Cardiac septum (tissue), 1 donor: ENCODE results near the gene FBXO46. TPM values are rescaled to one million over a fixed set of nuclear protein-coding genes. Genes with fewer than 3 reads are reported as not detected.
"Not testable (repeated sequence)": the region's sequence is repeated elsewhere in the genome, so short reads cannot be mapped to it uniquely, and the experiment has no call there.

Source experiments
- DNase-seq: peaks from one replicate; pipeline ENCODE4 v3.0.0-alpha.2; 2020; ENCODE audit warnings: low spot score
- intact Hi-C: fragments of 100-400 bp; cut with DNase I; formaldehyde crosslinking; loops from one replicate; pipeline ENCODE4 v1.14.0; 2022
- total RNA-seq: library from RNA; stranded (reverse); fragmentation: NEBNext Ultra II Directional; extraction: Animal tissue kit (Norgen Biotek cat#: 25700); gene quantifications from one replicate; pipeline ENCODE4 v1.2.1, GENCODE V29; 2021
- donor health status: DM: no; HTN: no; CAD: no.

Gene FBXO46
- total RNA-seq, 1 donor from 2014 or later: 8.2 TPM

- intact Hi-C loops: no loop called here
- DNase-seq: no peak
These were observed 25.6 kb downstream of the FBXO46 start for GRCh38 chr19:45705115-45705514.

GRCh38 chr19:45701676-45702075 is 29.0 kb downstream of the FBXO46 start:
- intact Hi-C loops: no loop called here
- DNase-seq: no peak

GRCh38 chr19:45693106-45693788 is 37.4 kb downstream of the FBXO46 start:
- DNase-seq: peak; percentile 87
- intact Hi-C loops: loop anchor here (2.0 to 5.0 kb wide), 3 partner anchors 24 to 76 kb away; partner anchors contain the start of genes FBXO46, MEIOSIN and SIX5

- intact Hi-C loops: loop anchor here (2.0 to 5.0 kb wide), 3 partner anchors 24 to 76 kb away; partner anchors contain the start of genes FBXO46, MEIOSIN and SIX5
These were observed 38.2 kb downstream of the FBXO46 start, which contains the start of gene QPCTL for GRCh38 chr19:45692187-45693105. Gene QPCTL (plus strand): TSS chr19:45692666. CDS start chr19:45692704, 38 bp downstream.

GRCh38 chr19:45691516-45692186 is 39.0 kb downstream of the FBXO46 start, which contains the start of gene SNRPD2:
Gene SNRPD2 (minus strand): TSS chr19:45691953. CDS start chr19:45691888, 65 bp downstream.
- intact Hi-C loops: loop anchor here (2.0 to 5.0 kb wide), 3 partner anchors 25 to 77 kb away; partner anchors contain the start of genes FBXO46, MEIOSIN and SIX5
- DNase-seq: peak; percentile 97

More at GRCh38 chr19:45692187-45693105, 38.2 kb downstream of the FBXO46 start, which contains the start of gene QPCTL:
- peak; percentile 97 for DNase-seq

- intact Hi-C loops: no loop called here
- DNase-seq: no peak
These were observed 43.1 kb downstream of the FBXO46 start for GRCh38 chr19:45687599-45687998.

DNA sequence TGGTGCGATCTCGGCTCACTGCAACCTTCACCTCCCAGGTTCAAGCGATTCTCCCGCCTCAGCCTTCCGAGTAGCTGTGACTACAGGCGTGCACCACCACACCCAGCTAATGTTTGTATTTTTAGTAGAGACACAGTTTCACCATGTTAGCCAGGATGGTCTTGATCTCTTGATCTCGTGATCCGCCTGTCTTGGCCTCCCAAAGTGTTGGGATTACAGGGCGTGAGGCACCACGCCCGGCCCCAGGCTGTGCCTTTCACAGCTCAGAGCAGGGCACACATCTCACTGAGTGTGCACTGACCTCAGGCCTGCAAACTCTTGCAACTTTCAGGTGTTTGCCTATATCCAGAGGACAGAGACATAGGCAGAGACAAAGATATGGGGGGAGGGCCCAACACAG is 45.7 kb downstream of the FBXO46 start:
- intact Hi-C loops, DNase-seq: not testable (repeated sequence)

DNA sequence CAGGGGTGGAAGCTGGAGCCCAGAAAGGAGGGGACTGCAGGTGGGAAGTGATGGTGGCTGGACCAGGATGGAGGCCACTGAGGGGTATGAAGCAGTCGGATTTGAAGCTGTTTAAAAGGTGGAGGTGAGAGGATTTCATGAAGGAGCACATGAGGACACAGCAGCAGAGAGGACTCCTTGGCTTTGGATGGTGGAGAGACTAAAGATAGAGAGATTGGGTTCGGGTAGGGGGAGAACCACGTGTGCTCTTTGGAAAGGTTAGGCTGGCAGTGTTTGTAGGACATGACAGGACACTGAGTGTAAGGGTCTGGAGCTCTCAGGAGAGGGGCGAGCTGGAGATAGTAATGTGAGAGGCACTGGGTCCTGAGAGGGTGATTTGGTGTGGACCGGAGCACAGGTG is 47.8 kb downstream of the FBXO46 start:
- intact Hi-C loops: no loop called here
- DNase-seq: no peak

DNA sequence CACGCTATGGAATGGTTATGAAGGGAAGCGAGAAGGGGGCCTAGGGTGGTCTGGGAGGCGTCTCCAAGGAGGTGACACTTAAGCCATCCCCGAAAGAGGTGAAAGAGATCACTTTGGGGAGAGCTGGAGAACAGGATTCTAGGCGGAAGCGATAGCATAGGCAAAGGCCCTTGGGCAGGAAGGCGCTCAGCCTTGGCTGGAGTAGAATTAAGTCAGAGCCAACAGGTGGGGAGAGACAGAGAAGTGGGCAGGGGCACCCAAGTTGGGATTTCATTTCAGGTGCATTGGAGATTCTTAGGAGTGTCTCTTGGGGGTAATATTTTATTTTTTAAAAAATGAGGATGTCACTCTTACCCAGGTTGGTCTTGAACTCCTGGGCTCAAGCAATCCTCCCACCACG is 48.6 kb downstream of the FBXO46 start:
- intact Hi-C loops: no loop called here
- no peak for DNase-seq

GRCh38 chr19:45681391-45682015 is 49.2 kb downstream of the FBXO46 start:
- intact Hi-C loops: no loop called here
- DNase-seq: peak; percentile 94

DNA sequence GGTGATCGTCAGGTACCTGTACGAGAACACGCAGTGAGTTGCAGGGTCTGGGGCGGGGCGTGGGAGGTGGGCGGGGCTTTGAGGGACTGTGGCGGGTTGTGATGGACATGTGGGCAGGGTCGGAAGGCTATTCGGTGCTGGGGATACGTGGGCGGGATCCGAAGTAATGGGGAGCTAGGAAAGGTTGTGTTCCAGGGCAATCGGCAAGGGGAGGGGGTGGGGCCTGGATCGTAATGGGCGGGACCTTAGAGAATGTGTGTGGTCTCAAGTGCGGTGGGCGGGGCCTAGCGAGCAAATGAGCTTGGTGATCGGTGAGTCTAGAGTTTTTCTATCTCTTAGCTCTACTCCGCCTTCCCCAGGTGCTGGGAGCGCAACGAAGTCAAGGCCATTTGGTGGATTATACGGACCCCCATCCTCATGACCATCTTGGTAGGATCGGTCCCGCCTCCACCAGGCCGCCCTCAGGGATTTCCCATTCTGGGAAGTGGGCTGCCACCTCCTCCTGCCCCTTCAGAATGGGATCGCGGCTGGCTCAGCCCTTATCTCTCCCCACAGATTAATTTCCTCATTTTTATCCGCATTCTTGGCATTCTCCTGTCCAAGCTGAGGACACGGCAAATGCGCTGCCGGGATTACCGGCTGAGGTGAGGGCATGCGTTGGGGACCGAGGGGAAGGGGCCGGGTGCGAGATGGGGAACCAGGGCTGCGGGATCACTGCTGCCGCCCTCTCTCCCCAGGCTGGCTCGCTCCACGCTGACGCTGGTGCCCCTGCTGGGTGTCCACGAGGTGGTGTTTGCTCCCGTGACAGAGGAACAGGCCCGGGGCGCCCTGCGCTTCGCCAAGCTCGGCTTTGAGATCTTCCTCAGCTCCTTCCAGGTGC is 53.1 kb downstream of the FBXO46 start:
- intact Hi-C loops: no loop called here

DNA sequence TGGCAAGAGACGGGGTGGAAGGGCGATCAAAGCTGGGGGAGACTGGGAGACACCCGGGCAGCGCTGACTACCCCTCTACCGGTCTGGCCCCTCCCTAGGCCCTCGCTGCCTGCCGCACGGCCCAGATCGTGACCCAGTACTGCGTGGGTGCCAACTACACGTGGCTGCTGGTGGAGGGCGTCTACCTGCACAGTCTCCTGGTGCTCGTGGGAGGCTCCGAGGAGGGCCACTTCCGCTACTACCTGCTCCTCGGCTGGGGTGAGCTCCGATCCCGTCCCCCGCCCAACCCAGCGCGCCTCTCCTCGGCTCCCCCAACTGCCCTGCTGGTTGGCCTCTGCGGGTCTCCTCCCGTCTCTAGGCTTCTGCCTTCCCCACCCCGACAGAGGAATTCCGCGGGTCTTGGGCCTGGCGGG is 53.8 kb downstream of the FBXO46 start:
- intact Hi-C loops: no loop called here
- no peak for DNase-seq

More for the DNA sequence above, 53.1 kb downstream of the FBXO46 start:
- no peak for DNase-seq

DNA sequence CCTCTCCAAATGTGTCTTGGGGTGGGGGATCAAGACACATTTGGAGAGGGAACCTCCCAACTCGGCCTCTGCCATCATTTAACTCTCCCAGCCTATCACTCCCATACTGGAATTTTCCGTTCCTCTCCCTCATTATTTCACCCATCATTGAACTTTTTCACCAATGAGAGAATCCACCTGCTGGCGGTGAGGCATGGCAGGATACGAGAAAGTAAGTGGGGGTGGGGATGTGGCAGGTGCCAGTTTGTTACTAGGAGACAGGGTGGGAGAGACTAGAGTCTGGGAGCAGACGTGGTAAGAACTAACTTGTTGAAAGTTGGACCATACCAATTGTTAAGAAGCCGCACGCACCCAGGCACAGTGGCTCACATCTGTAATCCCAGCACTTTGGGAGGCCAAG is 55.8 kb downstream of the FBXO46 start:
- no peak for DNase-seq

DNA sequence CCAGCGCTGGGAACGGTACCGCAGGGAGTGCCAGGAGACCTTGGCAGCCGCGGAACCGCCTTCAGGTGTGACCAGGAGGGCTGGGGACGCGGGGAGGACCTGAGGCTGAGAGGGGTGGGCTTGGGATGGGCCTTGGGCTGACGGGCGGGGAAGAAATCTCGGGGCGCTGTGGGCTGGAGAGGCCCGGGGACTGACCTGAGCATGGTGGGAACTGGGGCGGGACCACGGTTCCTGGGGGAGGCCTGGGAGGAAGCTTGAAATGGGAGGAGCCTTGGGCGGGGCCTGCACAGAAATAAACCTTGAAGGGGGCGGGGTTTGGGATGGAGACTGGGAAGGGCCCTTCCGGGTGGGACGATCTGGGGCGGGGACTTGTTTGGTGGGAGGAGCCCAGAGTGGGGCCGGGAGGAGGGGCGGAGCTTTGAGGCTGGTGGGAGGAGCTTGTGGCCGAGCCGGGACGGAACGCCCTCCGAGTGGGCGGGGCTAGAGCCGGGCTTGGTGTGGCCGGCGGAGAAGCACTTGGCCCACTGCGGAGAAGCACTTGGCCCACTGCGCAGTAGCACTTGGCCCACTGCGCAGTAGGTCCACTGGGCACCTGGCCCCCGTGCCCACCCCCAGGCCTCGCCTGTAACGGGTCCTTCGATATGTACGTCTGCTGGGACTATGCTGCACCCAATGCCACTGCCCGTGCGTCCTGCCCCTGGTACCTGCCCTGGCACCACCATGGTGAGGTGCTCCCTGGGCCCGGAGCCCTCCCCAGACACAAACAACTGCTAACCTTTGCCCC is 59.8 kb downstream of the FBXO46 start:
- DNase-seq: peak; percentile 80
- intact Hi-C loops: no loop called here

More for the DNA sequence above, 55.8 kb downstream of the FBXO46 start:
- intact Hi-C loops: no loop called here

DNA sequence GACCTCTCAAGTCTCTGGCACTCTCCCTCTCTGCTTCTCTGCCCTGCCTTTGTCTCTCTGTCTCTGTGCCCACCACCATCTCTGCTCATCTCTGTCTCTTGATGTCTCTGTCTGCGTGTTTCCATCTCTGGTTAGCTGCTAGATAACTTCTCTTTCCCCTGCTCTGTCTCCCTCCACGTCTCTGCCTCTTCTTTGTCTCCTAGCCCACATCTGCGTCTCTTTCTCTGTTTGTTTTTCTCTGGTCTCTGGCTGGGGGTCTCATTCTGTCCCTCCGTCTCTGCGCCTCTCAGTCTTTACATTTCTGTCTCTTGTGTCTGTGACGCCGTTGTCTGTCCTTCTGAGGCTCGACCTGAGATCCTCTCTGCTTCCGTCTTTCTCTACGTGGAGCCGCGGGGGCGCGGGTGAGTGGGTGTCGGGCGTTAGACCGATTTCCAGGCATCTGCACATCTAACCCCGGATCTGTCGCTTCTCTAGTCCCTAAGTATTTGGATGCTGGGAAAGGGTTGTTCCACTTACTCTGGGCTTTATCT is 62.3 kb downstream of the FBXO46 start:
- DNase-seq: no peak

DNA sequence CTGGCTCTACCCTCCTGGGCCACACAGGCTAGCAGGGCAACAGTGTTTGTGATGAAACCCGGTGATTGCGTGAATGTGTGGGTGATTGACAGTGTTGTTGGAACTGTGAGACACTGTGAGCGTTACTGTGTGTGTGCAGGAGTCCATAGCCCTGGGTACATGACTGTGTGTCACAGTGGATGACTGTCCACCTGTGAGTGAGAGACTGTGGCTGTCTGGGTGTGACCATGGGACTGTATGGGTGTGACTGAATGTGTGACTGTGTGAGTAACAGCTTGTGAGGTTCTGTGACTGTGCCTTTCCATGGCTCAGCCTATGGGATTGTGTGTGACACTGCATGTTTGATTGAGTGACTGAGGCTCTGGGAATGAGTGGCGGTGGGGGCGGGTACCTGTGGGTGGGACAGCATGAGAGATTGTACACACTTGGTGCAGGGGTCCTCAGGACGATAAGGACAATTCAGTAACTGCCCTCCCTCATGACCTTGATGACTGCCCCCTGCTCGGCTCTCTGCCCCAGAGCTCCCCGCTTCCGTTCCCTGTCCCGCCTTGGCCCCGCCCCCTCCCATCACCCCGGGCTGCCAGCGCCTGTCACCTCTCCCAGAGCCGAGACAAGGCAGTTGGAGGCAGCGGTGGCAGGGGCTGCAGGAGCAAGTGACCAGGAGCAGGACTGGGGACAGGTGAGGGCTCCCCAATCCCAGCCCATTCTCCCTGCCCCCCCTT is 62.9 kb downstream of the FBXO46 start, which contains the start of gene GIPR:
TSS of gene GIPR (plus strand) at position 602 of the 722 bp plus-strand sequence. CDS start 1,300 bp downstream, outside the sequence.
- no peak for DNase-seq
- intact Hi-C loops: no loop called here

More for the DNA sequence above, 62.3 kb downstream of the FBXO46 start:
- intact Hi-C loops: no loop called here
